Urothelium cell line (cell line): ENCODE measurements around the gene USO1.
"Not testable (repeated sequence)": the region's sequence is repeated elsewhere in the genome, so short reads cannot be mapped to it uniquely, and the experiment has no call there.

ENCODE experiments used
- DNase-seq: peaks from one replicate; pipeline ENCODE4 v3.0.0; 2011; ENCODE audit warnings: low spot score, mixed read lengths
- FAIRE-seq: peaks from 2 replicates; lab custom pipeline; 2011; peaks lifted over from hg19 to GRCh38; lab: Jason Lieb, UNC

The USO1 gene

DNA sequence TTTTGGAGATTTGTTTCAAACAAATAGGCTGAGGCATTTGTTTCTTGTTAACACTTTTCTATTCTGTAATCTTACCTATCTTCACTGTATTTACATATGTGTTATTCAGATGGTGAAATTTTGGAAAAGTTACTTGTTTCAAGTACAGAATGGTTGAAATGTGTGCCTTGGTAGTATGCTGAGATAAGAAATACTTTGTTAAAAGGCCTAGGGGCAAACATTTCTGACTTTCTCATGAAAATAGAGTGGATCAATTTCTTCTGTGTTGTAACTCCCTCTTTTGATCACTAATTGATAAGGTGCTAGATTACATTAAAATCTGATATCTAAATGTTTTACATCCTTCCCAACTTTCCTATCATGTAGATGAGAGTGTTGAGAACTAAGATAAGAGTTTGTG lies 18.1 kb downstream of the USO1 start:
- FAIRE-seq (no peak), DNase-seq (no peak)

DNA sequence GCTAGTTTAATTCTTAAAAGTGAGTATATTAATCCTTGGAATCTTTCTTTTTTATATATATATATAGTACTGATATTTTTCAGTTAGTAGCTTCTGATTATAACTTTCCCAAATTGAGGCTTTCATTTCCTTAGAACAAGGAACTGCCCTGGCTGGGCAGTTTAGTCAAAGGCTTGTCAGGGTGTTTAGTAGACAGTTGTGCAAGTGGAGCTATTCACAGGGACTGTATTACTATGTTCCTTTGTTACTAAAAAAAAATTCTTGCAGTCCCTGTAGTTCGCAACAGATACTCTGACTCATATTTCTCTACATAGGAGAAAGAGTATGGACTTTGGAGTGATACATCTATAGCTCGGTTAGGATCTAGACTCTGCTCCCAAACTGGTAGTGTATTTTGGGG lies 20.8 kb downstream of the USO1 start:
- FAIRE-seq (no peak), DNase-seq (no peak)

- DNase-seq: no peak
- FAIRE-seq: no peak
Measured at GRCh38 chr4:75745721-75746199, 21.4 kb downstream of the USO1 start.

DNA sequence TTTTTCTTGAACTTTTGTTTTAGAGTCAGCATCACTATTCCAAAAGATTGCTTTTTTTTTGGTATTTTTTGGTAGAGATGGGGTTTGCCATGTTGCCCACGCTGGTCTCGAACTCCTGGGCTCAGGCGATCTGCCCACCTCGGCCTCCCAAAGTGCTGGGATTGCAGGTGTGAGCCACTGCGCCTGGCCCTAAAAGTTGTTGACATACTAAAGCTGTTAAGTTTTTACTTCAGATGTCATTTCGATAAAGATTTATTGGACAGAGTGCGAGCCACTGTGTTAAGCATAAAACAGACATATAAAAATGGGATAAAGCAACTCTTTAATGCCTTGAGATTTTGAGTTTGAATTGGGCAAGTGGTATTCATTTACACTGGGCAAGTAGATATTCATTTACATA lies 28.3 kb downstream of the USO1 start:
- FAIRE-seq: no peak
- DNase-seq: no peak

- FAIRE-seq: no peak
- no peak for DNase-seq
Measured at GRCh38 chr4:75769036-75769435, 44.7 kb downstream of the USO1 start.

GRCh38 chr4:75771607-75772006 lies 47.2 kb downstream of the USO1 start:
- FAIRE-seq (no peak), DNase-seq (no peak)

DNA sequence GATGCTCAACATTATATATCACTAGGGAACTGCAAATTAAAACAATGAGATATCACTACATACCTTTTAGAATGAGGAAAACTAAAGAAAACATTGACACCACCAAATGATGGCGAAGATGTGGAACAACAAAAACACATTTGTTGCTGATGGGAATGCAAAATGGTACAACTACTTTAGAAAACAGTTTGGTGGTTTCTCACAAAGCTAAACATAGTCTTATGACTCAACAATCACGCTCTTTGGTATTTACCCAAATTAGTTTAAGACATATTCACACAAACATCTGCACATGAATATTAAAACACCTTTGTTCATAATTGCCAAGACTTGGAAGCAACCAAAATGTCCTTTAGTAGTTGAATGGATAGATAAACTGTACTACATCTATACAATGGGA lies 53.2 kb downstream of the USO1 start:
- FAIRE-seq: no peak
- no peak for DNase-seq

DNA sequence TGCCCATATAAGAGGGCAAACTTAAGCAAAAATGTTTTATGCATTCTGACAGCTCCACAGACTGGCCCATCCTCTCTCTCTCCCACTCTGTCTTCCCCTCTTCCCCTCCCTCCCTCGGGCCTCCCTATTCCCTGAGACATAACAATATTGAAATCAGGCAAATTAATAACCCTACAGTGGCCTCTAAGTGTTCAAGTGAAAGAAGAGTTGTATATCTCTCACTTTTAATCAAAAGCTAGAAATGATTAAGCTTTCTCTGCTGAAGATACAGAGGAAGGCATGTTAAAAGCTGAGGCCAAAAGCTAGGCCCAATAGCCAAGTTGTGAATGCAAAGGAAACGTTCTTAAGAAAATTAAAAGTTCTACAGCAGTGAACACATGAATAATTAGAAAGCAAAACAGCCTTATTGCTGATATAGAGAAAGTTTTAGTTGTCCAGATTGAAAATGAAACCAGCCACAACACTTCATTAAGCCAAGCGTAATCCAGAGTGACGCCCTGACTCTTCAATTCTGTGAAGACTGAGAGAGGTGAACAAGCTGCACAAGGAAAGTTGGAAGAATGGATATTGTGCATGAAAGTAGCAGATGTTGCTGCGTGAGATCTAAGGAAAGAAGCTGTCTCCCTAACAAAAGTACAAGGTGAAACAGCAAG lies 54.9 kb downstream of the USO1 start:
- DNase-seq (no peak), FAIRE-seq (no peak)

- DNase-seq (no peak), FAIRE-seq (no peak)
Measured at GRCh38 chr4:75781305-75781704, 56.9 kb downstream of the USO1 start.

- no peak for FAIRE-seq
- no peak for DNase-seq
Measured at GRCh38 chr4:75786526-75786925, 62.1 kb downstream of the USO1 start.

- DNase-seq (no peak), FAIRE-seq (no peak)
Measured at GRCh38 chr4:75786938-75787337, 62.6 kb downstream of the USO1 start.

- FAIRE-seq: no peak
- DNase-seq: no peak
Measured at GRCh38 chr4:75790024-75790423, 65.6 kb downstream of the USO1 start.

DNA sequence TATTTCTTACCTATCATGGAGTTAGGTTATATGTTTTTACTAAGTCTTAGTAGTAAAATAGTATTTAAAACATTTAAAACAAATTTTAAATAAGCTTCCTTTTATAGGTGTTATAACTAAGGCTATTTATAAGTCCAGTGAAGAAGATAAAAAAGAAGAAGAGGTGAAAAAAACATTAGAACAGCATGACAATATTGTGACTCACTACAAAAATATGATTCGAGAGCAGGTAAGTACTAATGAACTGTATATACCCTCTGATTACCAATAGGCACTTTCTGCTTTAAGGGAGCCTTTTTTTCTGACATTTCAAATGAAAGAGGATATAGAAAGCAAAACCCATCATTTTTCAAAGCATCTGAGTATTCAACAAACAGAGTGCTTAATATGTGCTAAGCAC lies 76.6 kb downstream of the USO1 start:
- FAIRE-seq (no peak), DNase-seq (no peak)

DNA sequence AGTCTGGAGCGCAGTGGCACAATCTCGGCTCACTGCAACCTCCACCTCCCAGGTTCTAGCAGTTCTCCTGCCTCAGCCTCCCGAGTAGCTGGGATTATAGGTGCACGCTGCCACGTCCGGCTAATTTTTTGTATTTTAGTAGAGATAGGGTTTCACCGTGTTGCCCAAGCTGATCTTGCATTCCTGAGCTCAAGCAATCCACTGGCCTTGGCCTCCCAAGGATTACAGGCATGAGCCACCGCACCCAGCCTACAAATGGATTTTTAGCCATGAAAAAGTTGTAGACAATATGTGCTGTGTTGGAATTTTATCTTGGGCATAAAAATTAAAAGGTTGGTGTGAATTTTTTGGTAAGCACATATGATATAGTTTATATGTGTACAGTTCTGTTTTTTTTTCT lies 81.7 kb downstream of the USO1 start:
- not testable (repeated sequence) for FAIRE-seq, DNase-seq

- no peak for FAIRE-seq
- DNase-seq: no peak
Measured at GRCh38 chr4:75817901-75818300, 93.5 kb downstream of the USO1 start.

DNA sequence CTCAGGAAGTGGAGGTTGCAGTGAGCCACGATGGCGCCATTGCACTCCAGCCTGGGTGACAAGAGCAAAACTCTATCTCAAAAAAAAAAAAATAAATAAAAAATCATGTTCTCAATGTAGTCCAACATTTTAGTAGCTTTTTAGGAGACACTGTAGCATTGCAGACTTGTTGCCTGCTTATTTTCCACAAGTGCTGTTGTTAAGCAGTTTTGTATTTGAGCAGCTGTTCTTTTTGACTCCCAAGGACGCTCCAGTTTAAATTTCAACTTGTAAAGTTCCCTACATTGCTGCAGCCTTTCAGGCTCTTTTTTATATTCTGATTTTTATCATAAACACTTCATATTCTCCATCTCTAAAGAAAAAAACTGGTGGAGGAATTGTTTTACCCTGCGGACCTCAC lies 94.7 kb downstream of the USO1 start:
- FAIRE-seq (no peak), DNase-seq (no peak)

DNA sequence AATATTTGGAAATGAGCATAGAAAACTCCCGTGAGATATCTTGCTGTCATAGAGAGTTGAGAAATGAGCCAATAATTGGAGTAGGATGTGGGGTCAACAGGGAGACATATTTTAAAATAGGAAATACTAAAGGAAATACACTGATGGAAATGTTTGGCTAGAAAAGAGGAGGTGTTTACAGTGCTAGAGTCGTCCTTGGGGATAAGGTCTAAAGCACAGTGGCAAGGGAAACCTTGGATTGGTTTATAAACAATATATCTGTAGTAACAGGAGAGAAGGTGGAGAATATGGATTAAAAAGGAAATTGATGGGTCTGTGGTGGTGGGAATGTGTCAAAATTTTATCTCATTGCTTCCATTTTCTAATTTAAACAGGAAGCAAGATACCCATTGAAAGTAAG lies 95.8 kb downstream of the USO1 start:
- FAIRE-seq: no peak
- no peak for DNase-seq

DNA sequence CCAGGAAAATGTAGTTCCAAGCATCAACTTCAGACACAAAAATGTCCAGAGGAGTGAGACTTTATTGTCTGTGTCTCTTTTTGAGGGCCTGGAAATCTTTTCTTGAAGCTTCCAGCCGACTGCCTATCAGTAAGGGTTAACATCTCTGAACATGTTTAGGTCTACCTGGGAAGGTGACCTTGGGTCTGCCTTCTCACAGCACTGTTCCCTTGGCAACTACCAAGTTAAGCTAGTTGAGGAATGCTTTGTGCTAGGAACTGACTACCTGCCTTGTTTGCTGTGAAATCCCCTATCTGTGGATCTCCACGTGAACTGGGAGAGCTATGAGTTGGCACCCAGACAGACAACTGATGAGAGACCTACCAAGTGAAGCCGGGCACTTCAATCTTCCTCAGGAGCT lies 96.3 kb downstream of the USO1 start:
- DNase-seq (no peak), FAIRE-seq (no peak)

DNA sequence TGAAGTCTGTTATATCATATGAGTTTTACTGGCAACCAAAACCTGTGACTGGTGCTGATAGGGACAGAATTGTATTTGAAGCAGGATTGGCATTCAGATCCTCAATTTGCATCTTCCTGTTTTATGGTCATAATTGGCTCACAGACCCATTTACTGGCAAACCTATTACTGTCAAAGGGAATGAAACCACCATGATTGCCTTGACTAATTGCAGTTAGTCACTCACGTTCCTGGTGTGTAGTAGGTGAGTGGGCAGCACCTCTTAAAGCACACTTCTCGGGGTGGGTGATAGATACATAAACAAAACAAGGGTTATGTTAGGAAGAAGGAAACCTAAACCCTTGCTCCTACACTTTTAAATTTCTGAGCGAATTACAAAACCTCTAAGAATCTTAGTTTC lies 96.8 kb downstream of the USO1 start:
- FAIRE-seq (no peak), DNase-seq (no peak)

GRCh38 chr4:75821966-75822365 lies 97.6 kb downstream of the USO1 start:
- FAIRE-seq (no peak), DNase-seq (no peak)

- no peak for DNase-seq
- FAIRE-seq: no peak
Measured at GRCh38 chr4:75822416-75822815, 98.0 kb downstream of the USO1 start.

DNA sequence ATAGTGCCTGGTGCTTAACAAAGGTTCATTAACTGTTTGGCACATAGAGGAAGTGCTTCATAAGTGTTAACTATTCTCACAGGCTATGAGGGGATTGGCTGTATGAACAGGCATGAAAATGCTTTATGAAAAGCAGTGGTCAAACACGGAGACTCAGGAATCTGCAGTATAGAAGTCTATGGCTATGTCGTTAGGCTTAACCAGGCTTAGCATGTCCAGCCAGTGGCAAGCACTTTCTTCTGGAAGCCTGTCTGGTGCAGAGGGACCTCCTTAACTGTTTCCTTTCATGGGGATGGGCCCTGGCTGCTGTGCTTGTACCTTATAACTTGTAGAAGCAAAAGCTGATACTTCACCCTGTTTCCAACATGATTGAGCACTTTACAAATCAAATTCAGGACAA lies 99.4 kb downstream of the USO1 start:
- DNase-seq (no peak), FAIRE-seq (no peak)

GRCh38 chr4:75830906-75831305 lies 106.5 kb downstream of the USO1 start:
- no peak for DNase-seq
- FAIRE-seq: no peak
